ENCODE measurements around the gene TP73.
A peak's percentile ranks its signal among the peaks of the same experiment; 100 is the strongest.
"Not testable (repeated sequence)": the region's sequence is repeated elsewhere in the genome, so short reads cannot be mapped to it uniquely, and the experiment has no call there.

Gene TP73

GRCh38 chr1:3618881-3619671, 33.2 kb upstream of the TP73 start:
- DNase-seq, result no peak

DNA sequence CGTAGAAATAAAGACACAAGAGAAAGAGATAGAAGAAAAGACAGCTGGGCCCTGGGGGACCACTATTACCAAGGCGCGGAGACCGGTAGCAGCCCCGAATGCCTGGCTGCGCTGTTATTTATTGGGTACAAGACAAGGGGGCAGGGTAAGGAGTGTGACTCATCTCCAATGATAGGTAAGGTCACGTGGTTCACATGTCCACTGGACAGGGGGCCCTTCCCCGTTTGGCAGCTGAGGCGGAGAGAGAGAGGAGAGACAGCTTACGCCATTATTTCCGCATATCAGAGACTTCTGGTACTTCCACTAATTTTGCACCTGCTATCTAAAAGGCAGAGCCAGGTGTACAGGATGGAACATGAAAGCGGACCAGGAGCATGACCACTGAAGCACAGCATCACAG, 31.6 kb upstream of the TP73 start:
- no peak for DNase-seq

DNA sequence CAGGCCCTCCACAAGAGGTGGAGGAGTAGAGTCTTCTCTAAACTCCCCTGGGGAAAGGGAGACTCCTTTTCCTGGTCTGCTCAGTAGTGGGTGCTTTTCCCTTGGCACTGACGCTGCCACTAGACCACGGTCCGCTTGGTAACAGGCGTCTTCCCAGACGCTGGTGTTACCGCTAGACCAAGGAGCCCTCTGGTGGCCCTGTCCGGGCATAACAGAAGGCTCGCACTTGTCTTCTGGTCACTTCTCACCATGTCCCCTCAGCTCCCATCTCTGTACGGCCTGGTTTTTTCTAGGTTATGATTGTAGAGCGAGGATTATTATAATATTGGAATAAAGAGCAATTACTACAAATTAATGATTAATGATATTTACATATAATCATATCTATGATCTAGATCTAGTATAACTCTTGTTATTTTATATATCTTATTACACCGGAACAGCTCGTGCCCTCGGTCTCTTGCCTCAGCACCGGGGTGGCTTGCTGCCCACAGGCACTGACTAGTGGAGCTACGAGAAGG, 31.1 kb upstream of the TP73 start:
- not testable (repeated sequence) for DNase-seq

- DNase-seq, result not testable (repeated sequence)
Measured at GRCh38 chr1:3622102-3622501, 30.2 kb upstream of the TP73 start.

DNA sequence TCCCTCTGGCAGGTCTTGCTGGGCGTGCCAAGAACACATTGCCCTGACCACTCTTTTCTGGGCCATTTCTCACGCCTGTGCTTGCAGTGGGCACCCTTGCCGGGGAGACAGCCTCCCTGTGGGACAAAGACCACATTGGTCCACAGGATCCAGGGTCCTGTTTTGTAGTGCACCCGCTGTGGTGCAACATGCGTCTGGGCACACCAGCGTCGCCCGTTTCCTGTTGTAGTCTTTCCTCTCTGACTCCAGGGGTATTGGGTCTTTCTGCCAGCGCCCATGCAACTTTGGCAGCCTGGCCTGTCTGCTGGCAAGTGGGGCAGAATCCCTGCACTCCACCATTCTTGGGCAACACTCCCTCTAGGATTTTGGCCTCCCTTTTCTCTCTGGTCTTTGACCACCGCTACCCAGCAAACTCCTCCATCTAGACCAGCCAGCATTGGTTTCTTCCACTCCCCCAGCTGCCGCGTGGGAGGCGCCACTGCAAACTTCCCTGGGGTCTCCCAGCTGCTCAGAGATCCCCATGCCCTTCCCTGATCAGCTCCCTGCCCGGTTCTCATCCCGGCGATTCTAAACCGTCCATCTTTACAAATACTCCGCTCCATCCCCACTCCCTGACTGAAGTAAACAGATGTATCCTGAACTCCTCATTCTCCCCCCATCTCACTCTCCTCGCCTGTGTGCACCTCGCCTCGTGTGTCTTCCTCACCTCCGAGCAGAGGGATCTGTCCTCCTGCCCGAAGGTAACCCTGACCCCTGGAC, 28.7 kb upstream of the TP73 start:
- no peak for DNase-seq

DNA sequence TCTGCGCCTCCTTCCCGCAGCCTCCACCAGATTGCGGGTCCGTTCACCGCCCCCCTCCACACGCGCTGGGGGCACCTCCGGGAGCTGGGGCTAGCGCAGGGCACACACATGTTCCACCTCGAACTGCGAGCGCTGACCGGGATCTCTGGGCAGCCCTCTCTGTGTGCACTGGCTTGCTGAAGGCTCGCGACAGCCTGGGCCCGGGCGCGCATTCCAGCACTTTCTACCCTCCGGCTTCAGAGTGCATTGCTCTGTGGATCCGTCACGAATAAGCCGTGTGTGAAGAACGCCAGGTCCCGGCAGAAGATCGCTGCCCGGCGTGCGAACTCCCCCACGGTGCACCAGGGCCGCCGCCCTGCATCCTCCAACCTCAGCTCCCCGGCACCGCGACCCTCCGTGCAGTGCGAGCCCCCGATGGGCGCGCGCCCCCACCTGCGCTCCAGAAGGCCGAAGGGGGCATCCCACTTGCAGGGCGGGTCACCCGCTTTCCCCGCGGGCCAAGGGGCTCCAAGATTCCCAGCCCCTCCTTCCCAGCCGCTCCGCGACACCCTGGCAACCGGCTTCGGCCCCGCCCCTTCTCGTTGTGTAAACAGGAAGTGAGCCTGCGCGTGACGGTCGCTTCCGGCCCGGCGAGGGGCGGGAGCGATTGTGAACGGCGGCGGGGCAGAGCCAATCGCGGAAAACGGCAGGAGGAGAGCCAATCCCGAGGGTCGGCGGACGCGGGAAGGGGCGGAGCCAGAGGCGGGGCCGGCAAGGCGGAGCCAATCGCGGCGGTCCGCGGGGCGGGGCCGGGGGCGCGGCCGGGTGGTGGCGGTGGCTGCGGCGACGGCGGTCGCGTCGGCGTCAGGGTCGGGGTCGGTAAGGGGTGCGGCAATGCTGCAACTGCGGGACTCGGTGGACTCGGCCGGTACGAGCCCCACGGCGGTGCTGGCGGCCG, 27.8 kb upstream of the TP73 start, which contains the start of gene TPRG1L:
Gene TPRG1L, plus strand, starts transcription at position 816 of the 937 bp plus-strand sequence. Its CDS starts 58 bp downstream, at position 874.
- peak; percentile 85 for DNase-seq

GRCh38 chr1:3625151-3625907, 27.0 kb upstream of the TP73 start:
- DNase-seq, result no peak

- DNase-seq, result no peak
Measured at GRCh38 chr1:3626025-3626424, 26.3 kb upstream of the TP73 start.

DNA sequence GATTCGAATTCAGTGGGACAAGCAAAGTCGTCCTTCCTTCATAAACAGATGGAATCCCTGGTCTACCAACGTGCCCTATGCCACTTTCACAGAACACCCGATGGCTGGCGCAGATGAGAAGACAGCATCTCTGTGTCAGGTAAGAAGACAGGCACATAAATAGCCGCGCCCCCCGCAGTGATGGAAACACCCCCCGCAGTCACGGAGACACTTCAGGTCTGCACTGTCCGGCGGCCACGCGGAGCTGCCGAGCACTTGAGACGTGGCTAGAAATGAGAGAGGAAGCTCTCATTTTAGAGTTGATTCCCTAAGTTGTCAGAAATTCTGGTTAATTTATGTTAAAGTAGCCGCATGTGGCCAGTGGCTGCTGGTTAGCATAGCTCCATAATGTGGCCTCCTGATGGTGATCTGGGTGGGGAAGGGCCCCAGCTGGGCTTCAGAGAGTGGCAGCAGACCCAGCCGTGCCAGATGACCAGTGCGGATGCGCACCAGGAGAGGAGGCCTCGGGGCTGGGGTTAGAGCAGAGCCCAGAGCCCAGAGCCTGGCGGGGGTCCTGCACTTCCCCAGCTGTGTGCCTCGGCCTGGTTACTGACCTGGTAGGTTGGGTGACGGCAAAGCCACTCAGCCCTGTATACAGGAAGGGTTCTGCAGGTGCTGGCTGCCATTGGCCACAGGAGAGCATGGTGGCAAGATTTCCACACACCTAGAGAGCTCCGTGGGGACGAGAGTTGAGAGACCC, 24.6 kb upstream of the TP73 start:
- DNase-seq, result no peak

DNA sequence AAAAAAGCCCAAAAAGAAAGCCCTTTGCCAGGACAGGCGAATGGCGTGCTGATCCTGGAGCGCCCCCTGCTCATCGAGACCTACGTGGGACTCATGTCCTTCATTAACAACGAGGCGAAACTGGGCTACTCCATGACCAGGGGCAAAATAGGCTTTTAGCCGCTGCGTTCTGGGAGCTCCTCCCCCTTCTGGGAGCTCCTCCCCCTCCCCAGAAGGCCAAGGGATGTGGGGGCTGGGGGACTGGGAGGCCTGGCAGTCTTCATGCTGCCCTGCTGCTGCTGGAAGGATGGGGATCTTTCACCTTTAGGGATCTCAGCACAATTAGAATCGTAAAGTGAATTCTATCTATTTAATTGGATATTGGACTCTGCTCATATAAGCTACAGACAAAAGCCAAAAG, 23.9 kb upstream of the TP73 start:
- no peak for DNase-seq

GRCh38 chr1:3629561-3630160, 22.7 kb upstream of the TP73 start:
- no peak for DNase-seq

GRCh38 chr1:3630161-3630611, 22.1 kb upstream of the TP73 start:
- no peak for DNase-seq

GRCh38 chr1:3630914-3631313, 21.4 kb upstream of the TP73 start:
- no peak for DNase-seq

DNA sequence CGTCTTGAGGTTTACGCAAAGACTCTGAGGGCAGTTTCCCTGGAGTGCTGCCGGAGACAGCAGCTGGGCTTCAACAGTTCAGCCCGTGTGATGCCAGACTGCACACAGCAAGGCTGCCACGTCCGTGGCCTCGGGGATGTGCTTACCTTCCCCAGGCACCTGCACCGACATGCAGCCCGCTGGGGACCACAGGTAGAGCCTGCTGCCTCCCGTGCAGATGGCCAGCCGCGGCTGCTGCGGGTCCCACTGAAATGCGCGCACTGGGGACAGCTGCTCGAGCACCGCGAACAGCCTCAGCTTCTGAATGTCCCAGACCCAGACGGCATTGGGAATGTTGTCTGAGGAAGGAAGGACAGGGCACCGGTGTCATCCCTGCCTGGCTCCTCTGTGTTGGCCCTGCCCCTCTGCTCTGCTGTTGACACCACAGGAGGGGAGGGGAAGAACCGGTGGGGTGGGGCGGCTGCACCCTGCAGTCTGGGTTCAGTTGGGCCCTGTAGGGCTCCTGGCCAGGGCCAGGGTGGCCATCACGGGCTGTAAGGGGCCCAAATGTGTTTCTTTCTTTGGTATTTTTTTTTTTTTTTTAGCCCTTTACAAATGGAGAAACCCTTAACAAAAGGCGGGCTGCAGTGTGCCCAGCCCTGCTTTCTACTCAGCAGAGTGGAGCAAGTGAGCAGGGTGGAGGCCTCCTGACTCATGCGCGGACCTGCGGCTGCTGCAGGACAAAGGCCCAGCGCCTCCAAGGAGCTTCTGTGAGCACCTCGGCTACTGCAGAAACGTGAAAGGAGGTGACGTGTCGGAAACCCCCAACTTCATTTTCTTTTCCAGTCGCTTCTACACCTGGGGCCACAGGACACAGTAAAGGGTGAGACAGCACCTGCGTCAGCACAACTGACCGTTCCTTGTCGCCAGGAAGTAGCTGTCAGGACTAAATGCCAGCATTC, 20.7 kb upstream of the TP73 start:
- DNase-seq, result no peak

DNA sequence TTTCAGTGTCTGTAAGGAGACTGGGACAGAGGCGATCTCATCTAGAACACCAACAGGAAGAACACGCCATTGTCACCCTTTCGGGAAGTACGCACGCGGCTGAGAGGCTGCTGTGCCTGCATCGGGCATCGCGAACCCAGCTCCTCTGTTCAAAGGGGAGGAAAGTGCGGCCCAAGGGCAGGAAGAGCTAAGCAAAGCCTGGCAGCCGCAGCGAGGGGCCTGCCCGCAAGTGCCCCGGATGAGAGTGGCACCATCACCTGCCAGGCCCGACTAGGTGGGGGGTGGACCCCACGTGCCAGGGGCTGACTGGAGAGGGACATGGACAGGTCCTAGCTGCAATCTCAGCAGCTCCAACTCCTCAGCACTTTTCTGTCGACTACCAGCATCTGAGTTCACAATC, 20.0 kb upstream of the TP73 start:
- DNase-seq, result no peak

DNA sequence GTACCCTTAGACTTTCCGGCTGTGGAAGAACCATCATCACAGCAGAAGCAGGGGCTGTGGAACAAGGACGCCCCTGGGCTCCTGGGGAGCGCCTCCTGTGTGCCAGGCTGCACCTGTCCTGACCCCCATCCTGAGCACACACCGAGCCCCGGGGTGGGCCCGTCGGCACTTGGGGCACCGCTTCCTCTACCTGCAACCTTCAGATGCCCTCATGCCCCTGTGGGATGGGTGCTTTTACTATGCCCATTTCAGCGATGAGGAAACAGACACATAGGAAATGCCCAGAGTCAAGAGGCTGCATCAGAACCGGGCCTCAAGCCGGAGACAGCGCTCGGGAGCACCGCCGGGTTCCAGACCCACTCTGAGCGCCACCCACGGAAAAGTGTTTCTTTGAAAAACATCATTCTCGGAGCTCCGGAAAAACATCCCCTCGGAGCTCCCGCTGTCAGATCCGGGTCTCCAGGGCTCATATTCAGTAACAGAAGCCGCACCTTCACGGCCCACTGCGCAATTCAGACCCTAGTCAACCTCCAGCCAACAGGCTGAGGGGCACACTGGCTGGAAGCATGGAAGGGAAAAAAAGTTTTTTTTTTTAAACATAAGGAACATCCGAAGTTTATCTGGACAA, 19.5 kb upstream of the TP73 start:
- DNase-seq, result no peak

DNA sequence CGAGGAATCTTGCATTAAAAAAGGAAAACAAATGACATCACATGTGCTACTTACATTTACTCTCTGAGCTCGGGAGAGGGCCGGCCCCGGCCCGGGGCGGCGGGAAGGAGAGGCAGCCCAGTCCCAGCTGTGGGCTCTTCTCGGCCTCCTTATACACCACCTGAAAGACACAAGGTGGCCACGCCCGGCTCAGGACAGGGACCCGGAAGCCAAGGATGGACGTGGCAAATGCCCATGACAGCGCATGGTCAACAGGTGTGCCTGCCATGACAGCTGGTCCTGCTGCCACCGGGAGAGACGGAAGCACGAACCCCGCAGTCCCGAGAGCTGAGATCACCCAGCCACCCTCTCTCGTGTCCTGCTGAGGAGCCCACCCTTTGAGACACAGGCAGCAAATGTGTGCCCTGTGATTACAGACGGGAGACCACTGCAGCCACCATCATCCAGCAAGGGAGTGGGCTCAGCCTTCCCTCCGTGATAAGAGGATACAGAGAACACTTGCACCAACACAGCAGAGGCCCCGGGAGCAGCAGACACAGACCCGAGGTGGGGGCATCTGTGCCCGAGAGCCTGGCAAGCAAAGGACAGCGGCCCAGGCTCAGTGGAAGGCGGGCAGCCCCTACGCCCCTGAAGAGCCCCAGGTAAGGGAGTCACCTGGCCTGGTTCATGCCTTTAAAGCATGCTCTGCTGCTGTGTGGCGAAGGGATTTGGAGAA, 18.8 kb upstream of the TP73 start:
- no peak for DNase-seq

- no peak for DNase-seq
Measured at GRCh38 chr1:3634059-3634800, 18.1 kb upstream of the TP73 start.

Data from GOT3 (cell line).